CD4-positive, alpha-beta T cell treated with Interleukin-21 for 1 hour (primary cell): ENCODE measurements around the gene NRXN2.
"Not testable (repeated sequence)": the region's sequence is repeated elsewhere in the genome, so short reads cannot be mapped to it uniquely, and the experiment has no call there.

Experiments used
- DNase-seq: peaks from one replicate; pipeline ENCODE4 v3.0.0-alpha.2; 2020

Gene NRXN2

GRCh38 chr11:64720167-64720566 lies 2.8 kb downstream of the NRXN2 start:
- DNase-seq, result no peak

GRCh38 chr11:64719406-64719805 lies 3.6 kb downstream of the NRXN2 start:
- no peak for DNase-seq

GRCh38 chr11:64718780-64719124 lies 4.2 kb downstream of the NRXN2 start:
- no peak for DNase-seq

GRCh38 chr11:64718084-64718779 lies 4.8 kb downstream of the NRXN2 start:
- DNase-seq, result no peak

GRCh38 chr11:64717268-64717578 lies 5.8 kb downstream of the NRXN2 start:
- DNase-seq, result no peak

- DNase-seq, result no peak
Measured at GRCh38 chr11:64716473-64717267, 6.3 kb downstream of the NRXN2 start.

GRCh38 chr11:64715756-64716472 lies 7.1 kb downstream of the NRXN2 start:
- DNase-seq, result no peak

- DNase-seq, result no peak
Measured at GRCh38 chr11:64715110-64715509, 7.9 kb downstream of the NRXN2 start.

GRCh38 chr11:64714666-64715065 lies 8.3 kb downstream of the NRXN2 start:
- DNase-seq, result no peak

- no peak for DNase-seq
Measured at GRCh38 chr11:64713781-64714363, 9.1 kb downstream of the NRXN2 start.

- no peak for DNase-seq
Measured at GRCh38 chr11:64713016-64713707, 9.8 kb downstream of the NRXN2 start.

- no peak for DNase-seq
Measured at GRCh38 chr11:64712430-64713015, 10.5 kb downstream of the NRXN2 start.

- DNase-seq, result no peak
Measured at GRCh38 chr11:64711956-64712362, 11.0 kb downstream of the NRXN2 start.

- DNase-seq, result no peak
Measured at GRCh38 chr11:64711138-64711955, 11.7 kb downstream of the NRXN2 start.

- DNase-seq, result no peak
Measured at GRCh38 chr11:64710418-64711137, 12.4 kb downstream of the NRXN2 start.

GRCh38 chr11:64705501-64705900 lies 17.5 kb downstream of the NRXN2 start:
- no peak for DNase-seq

- DNase-seq, result no peak
Measured at GRCh38 chr11:64703048-64703447, 19.9 kb downstream of the NRXN2 start.

- DNase-seq, result not testable (repeated sequence)
Measured at GRCh38 chr11:64701956-64702355, 21.0 kb downstream of the NRXN2 start.

- DNase-seq, result no peak
Measured at GRCh38 chr11:64698427-64698826, 24.6 kb downstream of the NRXN2 start.

- DNase-seq, result no peak
Measured at GRCh38 chr11:64697663-64698375, 25.2 kb downstream of the NRXN2 start.
